Caki2 (cell line): Measurements from ENCODE around the gene CNGB1. TPM values are rescaled to one million over a fixed set of nuclear protein-coding genes. Genes with fewer than 3 reads are reported as not detected.

Experiments
- DNase-seq: peaks from one replicate; pipeline ENCODE4 v3.0.0-alpha.2; 2015; ENCODE audit warnings: low read depth
- in situ Hi-C: cut with HindIII; loops from 2 replicates; pipeline ENCODE4 v1.10.0; 2016; ENCODE audit warnings: low sequenced_read_pairs, low pct_unique_long_range_greater_than_20kb, mixed read lengths
- total RNA-seq: library from RNA; depleted of rRNA; stranded (reverse); fragments of >200 nt; shearing (Covaris generic); gene quantifications from 2 replicates; pipeline ENCODE4 v1.2.3, GENCODE V29; 2014; ENCODE audit warnings: low replicate concordance

The CNGB1 gene
- total RNA-seq, 1 experiment from 2014 or later, result 0.20 TPM

GRCh38 chr16:57998992-57999365 is 28.1 kb upstream of the CNGB1 start:
- no peak for DNase-seq
- in situ Hi-C loops, result no loop called here

GRCh38 chr16:57998486-57998885 is 27.6 kb upstream of the CNGB1 start:
- DNase-seq, result no peak
- in situ Hi-C loops, result no loop called here

- DNase-seq, result no peak
- in situ Hi-C loops, result no loop called here
Observed at GRCh38 chr16:57997528-57998265, 26.8 kb upstream of the CNGB1 start.

GRCh38 chr16:57997176-57997527 is 26.2 kb upstream of the CNGB1 start:
- in situ Hi-C loops, result no loop called here
- DNase-seq, result no peak

GRCh38 chr16:57996406-57997175 is 25.7 kb upstream of the CNGB1 start:
- DNase-seq, result no peak
- in situ Hi-C loops, result no loop called here

GRCh38 chr16:57995721-57996405 is 24.9 kb upstream of the CNGB1 start:
- in situ Hi-C loops, result no loop called here
- no peak for DNase-seq

GRCh38 chr16:57994778-57995177 is 23.9 kb upstream of the CNGB1 start:
- in situ Hi-C loops, result no loop called here
- peak; percentile 51 for DNase-seq

- in situ Hi-C loops, result no loop called here
- DNase-seq, result no peak
Observed at GRCh38 chr16:57994361-57994760, 23.4 kb upstream of the CNGB1 start.

- no peak for DNase-seq
- in situ Hi-C loops, result no loop called here
Observed at GRCh38 chr16:57993897-57994296, 23.0 kb upstream of the CNGB1 start.

GRCh38 chr16:57993438-57993837 is 22.5 kb upstream of the CNGB1 start:
- peak; percentile 49 for DNase-seq
- in situ Hi-C loops, result no loop called here

- no peak for DNase-seq
- in situ Hi-C loops, result no loop called here
Observed at GRCh38 chr16:57992084-57992483, 21.2 kb upstream of the CNGB1 start.

- in situ Hi-C loops, result no loop called here
- DNase-seq, result no peak
Observed at GRCh38 chr16:57991551-57992059, 20.7 kb upstream of the CNGB1 start.

- DNase-seq, result peak; percentile 70
- in situ Hi-C loops, result no loop called here
Observed at GRCh38 chr16:57988929-57989328, 18.0 kb upstream of the CNGB1 start.

- no peak for DNase-seq
- in situ Hi-C loops, result no loop called here
Observed at GRCh38 chr16:57987441-57988177, 16.7 kb upstream of the CNGB1 start.

GRCh38 chr16:57986196-57986595 is 15.3 kb upstream of the CNGB1 start:
- DNase-seq, result no peak
- in situ Hi-C loops, result no loop called here

- DNase-seq, result no peak
- in situ Hi-C loops, result no loop called here
Observed at GRCh38 chr16:57985204-57986181, 14.6 kb upstream of the CNGB1 start.

- DNase-seq, result peak; percentile 58
- in situ Hi-C loops, result no loop called here
Observed at GRCh38 chr16:57984443-57985203, 13.7 kb upstream of the CNGB1 start.
